Gastrocnemius medialis (tissue), 4 donors: Measurements from ENCODE around the gene CCDC8. TPM values are rescaled to one million over a fixed set of nuclear protein-coding genes. Genes with fewer than 3 reads are reported as not detected.

Experiments
- ATAC-seq, 2 donors: fragments of 150-250 bp; one replicate each; pipeline ENCODE4 v1.9.1; 2016
- DNase-seq, 2 donors: peaks; one replicate each; pipeline ENCODE4 v3.0.0-alpha.2; 2019
- H3K27ac ChIP-seq, 4 donors: fragments of 200-600 bp; sonication (generic); 1 replicate in 1 of 4; 2 replicates in 3 of 4; pipeline ENCODE4 v1.5.1; 2016 to 2018; ENCODE audit warnings: mild to moderate bottlenecking in 2 of 4, moderate library complexity in 1 of 4
- H3K27me3 ChIP-seq, 3 donors: fragments of 200-600 bp; sonication (generic) in 2 of 3; 1 replicate in 1 of 3; 2 replicates in 2 of 3; pipeline versions ENCODE4 v1.5.1 to v1.6.0; 2016 to 2019; ENCODE audit warnings: mild to moderate bottlenecking in 1 of 3, moderate library complexity in 1 of 3
- H3K36me3 ChIP-seq, 2 donors: fragments of 200-600 bp; sonication (generic) in 1 of 2; one replicate each; pipeline ENCODE4 v1.5.1; 2017 to 2018
- H3K4me1 ChIP-seq, 2 donors: fragments of 200-600 bp; sonication (generic) in 1 of 2; one replicate each; pipeline ENCODE4 v1.5.1; 2016 to 2017; ENCODE audit warnings: mild to moderate bottlenecking in 2 of 2
- H3K4me3 ChIP-seq, 4 donors: fragments of 200-600 bp; sonication (generic) in 3 of 4; 1 replicate in 1 of 4; 2 replicates in 3 of 4; pipeline ENCODE4 v1.5.1; 2016 to 2019; ENCODE audit warnings: mild to moderate bottlenecking in 2 of 4
- H3K9me3 ChIP-seq, 3 donors: fragments of 200-600 bp; sonication (generic) in 2 of 3; 1 replicate in 1 of 3; 2 replicates in 2 of 3; pipeline ENCODE4 v1.5.1; 2016 to 2019
- CTCF ChIP-seq, 5 experiments: fragments of 450-650 bp in 3 of 5; fragments of 200-600 bp in 2 of 5; sonication (generic) in 2 of 5; IDR thresholded peaks in 4 of 5; conservative IDR thresholded peaks in 1 of 5; 1 replicate in 4 of 5; 2 replicates in 1 of 5; pipeline ENCODE4 v1.5.1; 2016 to 2019; ENCODE audit warnings: antibody characterized with exemption in 5 of 5, mild to moderate bottlenecking in 3 of 5, moderate library complexity in 3 of 5
- POLR2A ChIP-seq, 2 donors: fragments of 450-650 bp; IDR thresholded peaks; one replicate each; pipeline ENCODE4 v1.6.1; 2017; ENCODE audit warnings: antibody characterized with exemption in 2 of 2, mild to moderate bottlenecking in 2 of 2, moderate library complexity in 2 of 2
- in situ Hi-C, 4 donors: fragments of 200-750 bp; cut with MboI; loops; one replicate each; pipeline versions ENCODE4 v1.15.0 to v1.8.0; 2017; ENCODE audit warnings: low sequenced_read_pairs in 4 of 4
- intact Hi-C: fragments of 100-400 bp; cut with DNase I; formaldehyde crosslinking; loops from one replicate; pipeline ENCODE4 v1.15.1; 2023; ENCODE audit warnings: low total_unique reads
- total RNA-seq, 4 donors: library from RNA; depleted of rRNA; stranded (reverse); fragments of >200 nt; gene quantifications; one replicate each; pipeline versions ENCODE4 v1.1.0 to v1.2.3, GENCODE V29; 2016

Gene CCDC8
- total RNA-seq, 4 donors from 2014 or later, result 0.46 to 1.6 (median 0.75) TPM

- in situ Hi-C loops (no loop called here), intact Hi-C loops (no loop called here)
- no peak for DNase-seq
- Histone ChIP-seq H3K27ac (peak overlapping the region in 1 of 4 donors; percentile 22), H3K27me3 (no peaks in the 10 kb centered on the region), H3K9me3 (no peaks in the 10 kb centered on the region), H3K4me3 (no peak overlapping the region), H3K36me3 (no peaks in the 10 kb centered on the region), H3K4me1 (peaks cover 5 to 9% of the 10 kb centered on the region in 2 donors)
- TF ChIP-seq CTCF (IDR thresholded peaks at IDR 0.05 in 4 of 5, conservative IDR thresholded peaks at IDR 0.05 in 1 of 5) (no peak), POLR2A (IDR thresholded peaks at IDR 0.05) (no peak)
- no peak for ATAC-seq
Observed at GRCh38 chr19:46450737-46451136, 37.4 kb upstream of the CCDC8 start.

GRCh38 chr19:46449228-46449627 is 35.9 kb upstream of the CCDC8 start:
- in situ Hi-C loops, result no loop called here
- ATAC-seq, result no peak
- Histone ChIP-seq H3K4me1 (peaks cover 5 to 9% of the 10 kb centered on the region in 2 donors), H3K4me3 (no peak overlapping the region), H3K36me3 (no peaks in the 10 kb centered on the region), H3K9me3 (no peaks in the 10 kb centered on the region), H3K27ac (no peak overlapping the region), H3K27me3 (no peaks in the 10 kb centered on the region)
- DNase-seq, result no peak
- intact Hi-C loops, result no loop called here
- TF ChIP-seq CTCF (IDR thresholded peaks at IDR 0.05 in 4 of 5, conservative IDR thresholded peaks at IDR 0.05 in 1 of 5), result no peak
- TF ChIP-seq POLR2A (IDR thresholded peaks at IDR 0.05), result no peak

- TF ChIP-seq POLR2A (IDR thresholded peaks at IDR 0.05) (no peak), CTCF (IDR thresholded peaks at IDR 0.05 in 4 of 5, conservative IDR thresholded peaks at IDR 0.05 in 1 of 5) (no peak)
- Histone ChIP-seq H3K27me3 (no peaks in the 10 kb centered on the region), H3K4me1 (peaks cover 5 to 9% of the 10 kb centered on the region in 2 donors), H3K9me3 (no peaks in the 10 kb centered on the region), H3K36me3 (no peaks in the 10 kb centered on the region), H3K4me3 (no peak overlapping the region), H3K27ac (no peak overlapping the region)
- ATAC-seq (no peak), DNase-seq (no peak)
- intact Hi-C loops, result no loop called here
- in situ Hi-C loops, result no loop called here
Observed at GRCh38 chr19:46448601-46449000, 35.2 kb upstream of the CCDC8 start.

GRCh38 chr19:46447824-46448223 is 34.5 kb upstream of the CCDC8 start:
- Histone ChIP-seq H3K27ac (no peak overlapping the region), H3K9me3 (no peaks in the 10 kb centered on the region), H3K4me3 (no peak overlapping the region), H3K4me1 (peaks cover 5 to 14% of the 10 kb centered on the region in 2 donors), H3K36me3 (no peaks in the 10 kb centered on the region), H3K27me3 (no peaks in the 10 kb centered on the region)
- no peak for ATAC-seq
- in situ Hi-C loops (no loop called here), intact Hi-C loops (no loop called here)
- TF ChIP-seq CTCF (IDR thresholded peaks at IDR 0.05 in 4 of 5, conservative IDR thresholded peaks at IDR 0.05 in 1 of 5) (no peak), POLR2A (IDR thresholded peaks at IDR 0.05) (no peak)
- DNase-seq, result no peak

GRCh38 chr19:46447006-46447405 is 33.6 kb upstream of the CCDC8 start:
- no peak for ATAC-seq
- TF ChIP-seq POLR2A (IDR thresholded peaks at IDR 0.05), result no peak
- no peak for TF ChIP-seq CTCF (IDR thresholded peaks at IDR 0.05 in 4 of 5, conservative IDR thresholded peaks at IDR 0.05 in 1 of 5)

More at GRCh38 chr19:46447006-46447405, 33.6 kb upstream of the CCDC8 start:
- intact Hi-C loops, result no loop called here
- DNase-seq, result no peak
- Histone ChIP-seq H3K27me3 (no peaks in the 10 kb centered on the region), H3K9me3 (no peaks in the 10 kb centered on the region), H3K27ac (no peak overlapping the region), H3K4me1 (peaks cover 5 to 15% of the 10 kb centered on the region in 2 donors), H3K4me3 (no peak overlapping the region), H3K36me3 (no peaks in the 10 kb centered on the region)
- in situ Hi-C loops, result no loop called here
